HCT116 (cell line): ENCODE data around the gene EIF3F.

Experiments used
- CTCF ChIP-seq, 3 experiments: fragments of 200-600 bp in 1 of 3; sonication (generic) in 1 of 3; IDR thresholded peaks in 2 of 3; conservative IDR thresholded peaks in 1 of 3; 2 replicates each; pipeline ENCODE4 v1.5.1; 2012 to 2017; ENCODE audit warnings: low read depth in 2 of 3, low read length in 2 of 3, antibody characterized with exemption in 1 of 3, borderline replicate concordance in 1 of 3, control low read depth in 1 of 3, mild to moderate bottlenecking in 1 of 3, mixed read lengths in 1 of 3, mixed run types in 1 of 3, moderate library complexity in 1 of 3; ENCODE audit not compliant: insufficient read depth in 1 of 3
- EZH2phosphoT487 ChIP-seq: fragments of 200-600 bp; IDR thresholded peaks from 2 replicates; pipeline ENCODE4 v1.6.1; 2018; ENCODE audit warnings: antibody characterized with exemption, borderline replicate concordance
- POLR2AphosphoS5 ChIP-seq: IDR thresholded peaks from 2 replicates; pipeline ENCODE4 v1.6.1; 2011; ENCODE audit warnings: mild to moderate bottlenecking, low read depth, low read length, moderate library complexity
- RAD21 ChIP-seq: IDR thresholded peaks from 2 replicates; pipeline ENCODE4 v1.6.1; 2012; ENCODE audit warnings: low read depth, mild to moderate bottlenecking
- SIN3A ChIP-seq: IDR thresholded peaks from 2 replicates; pipeline ENCODE4 v1.6.1; 2012; ENCODE audit warnings: low read depth
- SP1 ChIP-seq: IDR thresholded peaks from 2 replicates; pipeline ENCODE4 v1.6.1; 2012; ENCODE audit warnings: low read depth
- ZFX ChIP-seq: fragments of 450-650 bp; IDR thresholded peaks from 2 replicates; pipeline ENCODE4 v1.6.1; 2017

- TF ChIP-seq CTCF (IDR thresholded peaks at IDR 0.05 in 2 of 3, conservative IDR thresholded peaks at IDR 0.05 in 1 of 3; ENCODE audit: borderline replicate concordance in 1 of 3, insufficient read depth in 1 of 3, low read depth in 2 of 3, low read length in 2 of 3) (no peak), RAD21 (no peak), SP1 (no peak), ZFX (no peak), EZH2phosphoT487 (no peak), SIN3A (no peak), POLR2AphosphoS5 (no peak)
Observed at GRCh38 chr11:8034604-8035190, 47.6 kb downstream of the EIF3F start.
